ENCODE measurements around the gene CAB39. TPM values are rescaled to one million over a fixed set of nuclear protein-coding genes. Genes with fewer than 3 reads are reported as not detected.

The CAB39 gene
- polyA plus RNA-seq, 1 of the 3 experiments (the other 2 are of a cell fraction) = 15.7 TPM

DNA sequence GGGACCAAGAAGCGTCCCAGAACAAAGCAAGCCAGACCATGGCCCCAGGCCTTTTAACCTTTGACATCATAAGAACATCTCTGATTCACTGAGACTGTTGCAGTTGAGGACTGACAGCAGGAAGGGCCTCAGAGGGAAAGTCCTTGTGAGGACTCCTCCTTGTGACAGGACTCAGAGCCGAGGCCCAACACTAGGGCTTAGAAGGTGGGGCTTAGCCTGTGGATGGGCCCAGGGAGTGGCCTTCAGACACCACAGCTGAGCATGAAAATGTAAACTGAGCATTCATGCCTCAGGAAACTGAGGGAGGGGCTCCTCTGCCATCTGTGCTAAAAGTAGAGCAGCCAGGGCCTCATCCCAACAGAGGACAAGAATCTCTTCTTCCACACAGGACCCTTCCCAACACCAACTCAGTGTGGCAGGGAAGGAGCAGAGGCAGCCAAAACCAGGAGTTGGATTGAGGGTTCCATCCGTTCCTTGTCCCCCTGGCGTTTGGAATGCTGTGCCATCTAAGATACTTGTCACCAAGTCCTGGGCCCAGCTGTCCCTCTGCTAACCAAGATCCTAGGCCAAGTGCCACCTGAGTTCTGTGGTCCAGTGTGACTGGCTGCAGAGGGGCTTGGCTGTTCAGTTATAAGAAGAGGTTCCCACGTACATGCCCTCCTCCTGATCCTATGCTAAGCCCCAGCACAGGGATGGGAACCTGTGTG, 37.5 kb upstream of the CAB39 start:
- Histone ChIP-seq H3K9ac (no peak overlapping the region), H3K9me3 (no peaks in the 10 kb centered on the region), H4K20me1 (ENCODE audit: insufficient read depth) (no peaks in the 10 kb centered on the region), H3K36me3 (replicated peaks in 1 of 2; ENCODE audit: control insufficient read depth in 1 of 2, insufficient read depth in 2 of 2, low read length in 1 of 2) (no peaks in the 10 kb centered on the region), H3K9me2 (no peaks in the 10 kb centered on the region), H3K27me3 (ENCODE audit: insufficient read depth) (no peaks in the 10 kb centered on the region), H3K4me1 (ENCODE audit: control insufficient read depth in 1 of 2, insufficient read depth in 2 of 2, low read depth in 1 of 2, low read length in 1 of 2) (no peaks in the 10 kb centered on the region), H3K4me2 (no peak overlapping the region), H3K4me3 (ENCODE audit: low read depth in 2 of 2, low read length in 1 of 2) (no peak overlapping the region), H3K79me2 (ENCODE audit: insufficient read depth) (no peaks in the 10 kb centered on the region), H3K27ac (ENCODE audit: low read depth in 2 of 2, low read length in 1 of 2) (no peak overlapping the region), H2AFZ (ENCODE audit: low read depth) (no peak overlapping the region), H3F3A (replicated peaks; ENCODE audit: insufficient read depth) (no peaks in the 10 kb centered on the region)
- ChIA-PET POLR2A (no interaction called here), CTCF (no interaction called here)
- TF ChIP-seq, protein P1, sequence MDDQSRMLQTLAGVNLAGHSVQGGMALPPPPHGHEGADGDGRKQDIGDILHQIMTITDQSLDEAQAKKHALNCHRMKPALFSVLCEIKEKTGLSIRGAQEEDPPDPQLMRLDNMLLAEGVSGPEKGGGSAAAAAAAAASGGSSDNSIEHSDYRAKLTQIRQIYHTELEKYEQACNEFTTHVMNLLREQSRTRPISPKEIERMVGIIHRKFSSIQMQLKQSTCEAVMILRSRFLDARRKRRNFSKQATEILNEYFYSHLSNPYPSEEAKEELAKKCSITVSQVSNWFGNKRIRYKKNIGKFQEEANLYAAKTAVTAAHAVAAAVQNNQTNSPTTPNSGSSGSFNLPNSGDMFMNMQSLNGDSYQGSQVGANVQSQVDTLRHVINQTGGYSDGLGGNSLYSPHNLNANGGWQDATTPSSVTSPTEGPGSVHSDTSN (IDR thresholded peaks at IDR 0.05) = no peak
- TF ChIP-seq JUND (IDR thresholded peaks at IDR 0.05) (no peak), RAD21 (IDR thresholded peaks at IDR 0.05; ENCODE audit: low read length) (no peak), SMC3 (IDR thresholded peaks at IDR 0.05; ENCODE audit: low read depth, low read length) (no peak), CTCF (IDR thresholded peaks at IDR 0.05) (no peak), EZH2phosphoT487 (IDR thresholded peaks at IDR 0.05; ENCODE audit: borderline replicate concordance, low read depth) (no peak), POLR2AphosphoS5 (IDR thresholded peaks at IDR 0.05; ENCODE audit: low read depth, low read length) (no peak), TAF1 (IDR thresholded peaks at IDR 0.05; ENCODE audit: borderline replicate concordance, low read depth, low read length) (no peak), FOSL2 (IDR thresholded peaks at IDR 0.05; ENCODE audit: borderline replicate concordance, low read depth) (no peak)
- no peak for DNase-seq
- 57% methylated on average over 3 of the region's 5 CpGs for whole genome bisulfite sequencing (ENCODE audit: low lambda C conversion rate)

DNA sequence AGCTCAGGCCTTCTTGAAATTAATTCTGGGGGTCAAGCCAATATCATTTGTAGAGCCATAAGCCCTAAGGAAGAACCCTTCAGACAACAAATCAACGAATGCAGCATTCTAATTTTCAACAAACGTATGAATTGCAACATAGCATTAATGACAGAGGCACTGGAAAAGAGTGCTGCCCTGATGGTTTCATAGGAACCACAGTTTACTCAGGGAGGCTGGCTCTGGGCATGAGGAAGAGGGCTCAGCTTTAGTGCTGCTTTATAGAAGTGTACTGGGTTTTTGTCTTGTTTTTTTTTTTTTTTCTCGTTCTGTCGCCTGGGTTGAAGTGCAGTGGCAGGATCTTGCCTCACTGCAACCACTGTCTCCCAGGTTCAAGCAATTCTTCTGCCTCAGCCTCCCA, 36.1 kb upstream of the CAB39 start:
- no peak overlapping the region for H3K27ac ChIP-seq (ENCODE audit: low read depth in 2 of 2, low read length in 1 of 2)
- H3K4me3 ChIP-seq (ENCODE audit: low read depth in 2 of 2, low read length in 1 of 2) = no peak overlapping the region
- no peaks in the 10 kb centered on the region for H3K9me2 ChIP-seq
- no peaks in the 10 kb centered on the region for H3K9me3 ChIP-seq
- WGBS (ENCODE audit: low lambda C conversion rate) = 64% methylated on average over 4 of the region's 4 CpGs
- H4K20me1 ChIP-seq (ENCODE audit: insufficient read depth) = no peaks in the 10 kb centered on the region
- no peaks in the 10 kb centered on the region for H3F3A ChIP-seq (replicated peaks; ENCODE audit: insufficient read depth)
- H3K4me1 ChIP-seq (ENCODE audit: control insufficient read depth in 1 of 2, insufficient read depth in 2 of 2, low read depth in 1 of 2, low read length in 1 of 2) = no peaks in the 10 kb centered on the region
- ChIA-PET POLR2A (no interaction called here), CTCF (interaction anchor here (0.6 to 1.2 kb wide), 2 partner anchors 122 to 689 kb away, joined by 4 to 7 read pairs; no protein-coding TSS in a partner anchor)
- H3K9ac ChIP-seq = no peak overlapping the region
- no peaks in the 10 kb centered on the region for H3K79me2 ChIP-seq (ENCODE audit: insufficient read depth)
- no peak overlapping the region for H2AFZ ChIP-seq (ENCODE audit: low read depth)
- no peak for DNase-seq
- no peak overlapping the region for H3K4me2 ChIP-seq
- H3K36me3 ChIP-seq (replicated peaks in 1 of 2; ENCODE audit: control insufficient read depth in 1 of 2, insufficient read depth in 2 of 2, low read length in 1 of 2) = no peaks in the 10 kb centered on the region
- no peaks in the 10 kb centered on the region for H3K27me3 ChIP-seq (ENCODE audit: insufficient read depth)
- TF ChIP-seq EZH2phosphoT487 (IDR thresholded peaks at IDR 0.05; ENCODE audit: borderline replicate concordance, low read depth) (no peak), ELF1 (IDR thresholded peaks at IDR 0.05) (no peak), JUND (IDR thresholded peaks at IDR 0.05) (no peak), POLR2AphosphoS5 (IDR thresholded peaks at IDR 0.05; ENCODE audit: low read depth, low read length) (no peak), GATA2 (CRISPR knock-in tag; IDR thresholded peaks at IDR 0.05) (no peak), CHD2 (IDR thresholded peaks at IDR 0.05; ENCODE audit: low read length, partially characterized antibody) (no peak), RCOR1 (IDR thresholded peaks at IDR 0.05; ENCODE audit: low read length) (no peak), GABPA (IDR thresholded peaks at IDR 0.05; ENCODE audit: low read depth) (no peak), REST (IDR thresholded peaks at IDR 0.05; ENCODE audit: low read depth, low read length) (no peak), MXI1 (IDR thresholded peaks at IDR 0.05; ENCODE audit: low read depth, low read length) (no peak), SMC3 (IDR thresholded peaks at IDR 0.05; ENCODE audit: low read depth, low read length) (no peak)
- TF ChIP-seq, protein P1 (IDR thresholded peaks at IDR 0.05) = no peak
- TF ChIP-seq, protein P2, sequence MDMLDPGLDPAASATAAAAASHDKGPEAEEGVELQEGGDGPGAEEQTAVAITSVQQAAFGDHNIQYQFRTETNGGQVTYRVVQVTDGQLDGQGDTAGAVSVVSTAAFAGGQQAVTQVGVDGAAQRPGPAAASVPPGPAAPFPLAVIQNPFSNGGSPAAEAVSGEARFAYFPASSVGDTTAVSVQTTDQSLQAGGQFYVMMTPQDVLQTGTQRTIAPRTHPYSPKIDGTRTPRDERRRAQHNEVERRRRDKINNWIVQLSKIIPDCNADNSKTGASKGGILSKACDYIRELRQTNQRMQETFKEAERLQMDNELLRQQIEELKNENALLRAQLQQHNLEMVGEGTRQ (IDR thresholded peaks at IDR 0.05; ENCODE audit: borderline replicate concordance, low read depth, low read length) = no peak

All from SK-N-SH (cell line).